A673 (cell line): ENCODE data around the gene TMEM270. TPM values are rescaled to one million over a fixed set of nuclear protein-coding genes. Genes with fewer than 3 reads are reported as not detected.

Experiments
- BruUV-seq: library from RNA; stranded (reverse); fragments of 400-500 nt; replicated peaks from 2 replicates; lab custom pipeline; 2021; lab: Mats Ljungman, UMichigan
- CTCF ChIA-PET: fragments of 300-600 bp; sonication (Branson Sonifier 250); formaldehyde crosslinking; loops from one replicate; lab custom pipeline; 2022; ENCODE audit warnings: antibody characterized with exemption; lab: Charles Lee
- POLR2A ChIA-PET: fragments of 300-600 bp; sonication (Branson Sonifier 250); formaldehyde crosslinking; loops from one replicate; lab custom pipeline; 2022; ENCODE audit warnings: antibody characterized with exemption; ENCODE audit not compliant: low non-redundant PET; lab: Charles Lee
- DNase-seq: peaks from one replicate; pipeline ENCODE4 v3.0.0-alpha.2; 2015; ENCODE audit warnings: low spot score
- H3K27ac ChIP-seq: fragments of 200-600 bp; sonication (generic); 2 replicates; pipeline ENCODE4 v1.5.1; 2016; ENCODE audit warnings: mixed run types, low read depth, mild to moderate bottlenecking, mixed read lengths, antibody characterized with exemption, low read length; ENCODE audit not compliant: poor library complexity, severe bottlenecking
- H3K27me3 ChIP-seq: fragments of 200-600 bp; sonication (generic); replicated peaks from 2 replicates; pipeline ENCODE4 v1.6.1; 2017; ENCODE audit warnings: mixed run types, low read depth, mild to moderate bottlenecking, mixed read lengths, antibody characterized with exemption, low read length; ENCODE audit not compliant: insufficient read depth, poor library complexity
- H3K36me3 ChIP-seq: fragments of 200-600 bp; sonication (generic); 2 replicates; pipeline ENCODE4 v1.6.1; 2016; ENCODE audit warnings: mixed run types, mild to moderate bottlenecking, mixed read lengths, antibody characterized with exemption, low read length; ENCODE audit not compliant: insufficient read depth, poor library complexity, severe bottlenecking
- H3K4me1 ChIP-seq: fragments of 200-600 bp; sonication (generic); 2 replicates; pipeline ENCODE4 v1.6.1; 2017; ENCODE audit warnings: mixed run types, mild to moderate bottlenecking, mixed read lengths, antibody characterized with exemption, low read length; ENCODE audit not compliant: insufficient read depth, poor library complexity, severe bottlenecking
- H3K4me3 ChIP-seq: fragments of 200-600 bp; sonication (generic); 2 replicates; pipeline ENCODE4 v1.5.1; 2016; ENCODE audit warnings: low read depth, mixed run types, mild to moderate bottlenecking, mixed read lengths, low read length; ENCODE audit not compliant: poor library complexity, severe bottlenecking
- H3K9me3 ChIP-seq: fragments of 200-600 bp; sonication (generic); 2 replicates; pipeline ENCODE4 v1.6.1; 2016; ENCODE audit warnings: mixed run types, low read depth, mild to moderate bottlenecking, mixed read lengths, antibody characterized with exemption, low read length; ENCODE audit not compliant: poor library complexity, severe bottlenecking
- CTCF ChIP-seq: fragments of 300-800, 200-600 bp; sonication (generic); conservative IDR thresholded peaks from 2 replicates; pipeline ENCODE4 v1.5.1; 2017; ENCODE audit warnings: low read depth, mild to moderate bottlenecking, antibody characterized with exemption, low read length, moderate library complexity, mixed read lengths
- EZH2 ChIP-seq: fragments of 200-600 bp; sonication (generic); IDR thresholded peaks from 2 replicates; pipeline ENCODE4 v1.6.1; 2017; ENCODE audit warnings: borderline replicate concordance, low read depth, mild to moderate bottlenecking, mixed read lengths, antibody characterized with exemption, low read length; ENCODE audit not compliant: poor library complexity, severe bottlenecking
- intact Hi-C: fragments of 100-400 bp; cut with micrococcal nuclease; formaldehyde crosslinking; loops from one replicate; pipeline ENCODE4 v1.10.0; 2022; ENCODE audit not compliant: unreplicated experiment
- total RNA-seq: library from RNA; stranded (reverse); gene quantifications from 2 replicates; pipeline ENCODE4 v1.2.3, GENCODE V29; 2021

TMEM270 gene
- total RNA-seq, 1 experiment from 2014 or later = not detected

DNA sequence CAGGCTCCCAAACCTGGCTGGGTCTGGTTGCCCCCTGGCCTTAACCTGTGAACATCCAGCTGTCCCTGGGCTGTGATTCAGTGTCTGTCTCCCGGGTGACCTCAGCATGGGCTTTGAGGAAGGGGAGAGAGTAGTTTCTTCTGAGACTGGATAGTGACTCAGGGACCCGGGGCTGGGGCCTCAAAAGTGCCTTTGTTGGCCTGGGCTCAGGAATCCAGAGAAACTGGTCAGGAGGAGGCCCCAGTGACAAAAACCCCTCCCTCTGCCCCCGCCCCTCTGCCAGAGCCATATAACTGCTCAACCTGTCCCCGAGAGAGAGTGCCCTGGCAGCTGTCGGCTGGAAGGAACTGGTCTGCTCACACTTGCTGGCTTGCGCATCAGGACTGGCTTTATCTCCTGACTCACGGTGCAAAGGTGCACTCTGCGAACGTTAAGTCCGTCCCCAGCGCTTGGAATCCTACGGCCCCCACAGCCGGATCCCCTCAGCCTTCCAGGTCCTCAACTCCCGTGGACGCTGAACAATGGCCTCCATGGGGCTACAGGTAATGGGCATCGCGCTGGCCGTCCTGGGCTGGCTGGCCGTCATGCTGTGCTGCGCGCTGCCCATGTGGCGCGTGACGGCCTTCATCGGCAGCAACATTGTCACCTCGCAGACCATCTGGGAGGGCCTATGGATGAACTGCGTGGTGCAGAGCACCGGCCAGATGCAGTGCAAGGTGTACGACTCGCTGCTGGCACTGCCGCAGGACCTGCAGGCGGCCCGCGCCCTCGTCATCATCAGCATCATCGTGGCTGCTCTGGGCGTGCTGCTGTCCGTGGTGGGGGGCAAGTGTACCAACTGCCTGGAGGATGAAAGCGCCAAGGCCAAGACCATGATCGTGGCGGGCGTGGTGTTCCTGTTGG, 30.0 kb upstream of the TMEM270 start, which contains the start of gene CLDN4:
TSS of gene CLDN4 (plus strand) at position 316 of the 903 bp plus-strand sequence. CDS start at position 522, 206 bp downstream.
- TF ChIP-seq CTCF (no peak), EZH2 (no peak)
- Histone ChIP-seq H3K36me3 (no peaks in the 10 kb centered on the region), H3K4me3 (no peak within 1 kb of the TSS), H3K4me1 (no peaks in the 10 kb centered on the region), H3K27ac (no peak within 1 kb of the TSS), H3K9me3 (no peaks in the 10 kb centered on the region), H3K27me3 (no peaks in the 10 kb centered on the region)
- no peak for DNase-seq
- ChIA-PET POLR2A (no interaction called here), CTCF (no interaction called here)
- intact Hi-C loops = no loop called here
- no TSS peak for BruUV-seq

DNA sequence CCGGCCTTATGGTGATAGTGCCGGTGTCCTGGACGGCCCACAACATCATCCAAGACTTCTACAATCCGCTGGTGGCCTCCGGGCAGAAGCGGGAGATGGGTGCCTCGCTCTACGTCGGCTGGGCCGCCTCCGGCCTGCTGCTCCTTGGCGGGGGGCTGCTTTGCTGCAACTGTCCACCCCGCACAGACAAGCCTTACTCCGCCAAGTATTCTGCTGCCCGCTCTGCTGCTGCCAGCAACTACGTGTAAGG, 29.4 kb upstream of the TMEM270 start:
- POLR2A ChIA-PET = no interaction called here
- H3K27ac ChIP-seq = no peak overlapping the region
- intact Hi-C loops = no loop called here

GRCh38 chr7:73831834-73832651, 28.9 kb upstream of the TMEM270 start:
- ChIA-PET POLR2A (no interaction called here), CTCF (no interaction called here)
- no peak for DNase-seq
- H3K27me3 ChIP-seq = no peaks in the 10 kb centered on the region
- H3K36me3 ChIP-seq = no peaks in the 10 kb centered on the region
- no peak overlapping the region for H3K4me3 ChIP-seq
- no TSS peak for BruUV-seq
- TF ChIP-seq CTCF = no peak
- no peak for TF ChIP-seq EZH2
- H3K4me1 ChIP-seq = no peaks in the 10 kb centered on the region
- H3K27ac ChIP-seq = no peak overlapping the region
- H3K9me3 ChIP-seq = no peaks in the 10 kb centered on the region
- intact Hi-C loops = no loop called here

More for the DNA sequence above, 29.4 kb upstream of the TMEM270 start:
- TF ChIP-seq EZH2 (no peak), CTCF (no peak)
- BruUV-seq = no TSS peak
- CTCF ChIA-PET = no interaction called here
- no peak for DNase-seq
- Histone ChIP-seq H3K4me1 (no peaks in the 10 kb centered on the region), H3K4me3 (no peak overlapping the region), H3K27me3 (no peaks in the 10 kb centered on the region), H3K36me3 (no peaks in the 10 kb centered on the region), H3K9me3 (no peaks in the 10 kb centered on the region)
